NOMO-1 treated with DMSO at 0.1 percent for 48 hours (cell line): ENCODE results near the gene TMEM158.

ENCODE experiments used
- DNase-seq: peaks from one replicate; lab custom pipeline; 2025; ENCODE audit not compliant: unreplicated experiment; lab: John Stamatoyannopoulos, UW

TMEM158 gene

GRCh38 chr3:45178183-45179023, 47.7 kb downstream of the TMEM158 start:
- DNase-seq, result no peak

- no peak for DNase-seq
These were observed 49.2 kb downstream of the TMEM158 start for GRCh38 chr3:45176912-45177311.
